Fibroblast of lung (primary cell): ENCODE data around the gene RAI1. TPM values are rescaled to one million over a fixed set of nuclear protein-coding genes. Genes with fewer than 3 reads are reported as not detected.

Source experiments
- DNase-seq, 2 donors: peaks; one replicate each; pipeline versions ENCODE4 v3.0.0 to v3.0.0-alpha.2; 2010; ENCODE audit warnings: low read depth in 2 of 2
- H2AFZ ChIP-seq: 2 replicates; pipeline ENCODE4 v1.5.1; 2012; ENCODE audit warnings: low read length, control low read depth, inconsistent platforms
- H3K27ac ChIP-seq: 2 replicates; pipeline ENCODE4 v1.5.1; 2011; ENCODE audit warnings: low read length, control low read depth; ENCODE audit not compliant: insufficient read depth
- H3K27me3 ChIP-seq: 2 replicates; pipeline ENCODE4 v1.5.1; 2011; ENCODE audit warnings: mild to moderate bottlenecking, low read length; ENCODE audit not compliant: control insufficient read depth, insufficient read depth
- H3K36me3 ChIP-seq: 2 replicates; pipeline ENCODE4 v1.5.1; 2011; ENCODE audit warnings: low read length; ENCODE audit not compliant: control insufficient read depth, insufficient read depth
- H3K4me1 ChIP-seq: 2 replicates; pipeline ENCODE4 v1.5.1; 2011; ENCODE audit warnings: low read length; ENCODE audit not compliant: control insufficient read depth, insufficient read depth; ENCODE audit errors: extremely low read depth
- H3K4me2 ChIP-seq: 2 replicates; pipeline ENCODE4 v1.5.1; 2011; ENCODE audit warnings: low read length, control low read depth; ENCODE audit not compliant: insufficient read depth; ENCODE audit errors: extremely low read depth
- H3K4me3 ChIP-seq, 4 experiments: fragments of 200-600 bp in 1 of 4; sonication (generic) in 1 of 4; replicated peaks in 1 of 4; 2 replicates each; pipeline ENCODE4 v1.5.1; 2011 to 2016; ENCODE audit warnings: low read length in 4 of 4, low read depth in 3 of 4, mild to moderate bottlenecking in 3 of 4, control low read depth in 2 of 4, inconsistent platforms in 1 of 4, mixed read lengths in 1 of 4; ENCODE audit not compliant: insufficient read depth in 1 of 4; ENCODE audit errors: control extremely low read depth in 1 of 4
- H3K79me2 ChIP-seq: 2 replicates; pipeline ENCODE4 v1.5.1; 2012; ENCODE audit warnings: mild to moderate bottlenecking, low read length, inconsistent platforms; ENCODE audit not compliant: control insufficient read depth, insufficient read depth
- H3K9ac ChIP-seq: 2 replicates; pipeline ENCODE4 v1.5.1; 2011; ENCODE audit warnings: mild to moderate bottlenecking, low read length, control low read depth; ENCODE audit not compliant: insufficient read depth
- H3K9me3 ChIP-seq: 2 replicates; pipeline ENCODE4 v1.5.1; 2012; ENCODE audit warnings: low read depth, low read length; ENCODE audit not compliant: control insufficient read depth, insufficient read depth
- H4K20me1 ChIP-seq: 2 replicates; pipeline ENCODE4 v1.5.1; 2011; ENCODE audit warnings: low read length; ENCODE audit not compliant: control insufficient read depth, insufficient read depth; ENCODE audit errors: extremely low read depth
- EZH2 ChIP-seq: IDR thresholded peaks from 2 replicates; pipeline ENCODE4 v1.5.1; 2012; ENCODE audit warnings: low read length, control low read depth, mild to moderate bottlenecking; ENCODE audit errors: missing control alignments
- polyA plus RNA-seq, 2 donors: library from polyadenylated mRNA; depleted of rRNA in 1 of 2; stranded (reverse) in 1 of 2; unstranded in 1 of 2; fragments of >200 nt; gene quantifications; 2 replicates each; pipeline ENCODE4 v1.2.1, GENCODE V29; 2011 to 2012; ENCODE audit warnings: missing spikeins in 1 of 2
- total RNA-seq: library from RNA; depleted of rRNA; stranded (reverse); fragments of >200 nt; gene quantifications from 2 replicates; pipeline ENCODE4 v1.2.1, GENCODE V29; 2014
- TF ChIP-seq, protein P1 (sequence below), 2 donors: IDR thresholded peaks in 1 of 2; conservative IDR thresholded peaks in 1 of 2; 1 replicate in 1 of 2; 2 replicates in 1 of 2; pipeline ENCODE4 v1.5.1; 2011 to 2012; ENCODE audit warnings: low read length in 2 of 2, control low read depth in 1 of 2, inconsistent platforms in 1 of 2, low read depth in 1 of 2, mild to moderate bottlenecking in 1 of 2

The RAI1 gene
- total and polyA plus RNA-seq, 2 donors (not counting 1 experiment from before 2014, with no cell fraction given), result 2.1 to 6.6 TPM

DNA sequence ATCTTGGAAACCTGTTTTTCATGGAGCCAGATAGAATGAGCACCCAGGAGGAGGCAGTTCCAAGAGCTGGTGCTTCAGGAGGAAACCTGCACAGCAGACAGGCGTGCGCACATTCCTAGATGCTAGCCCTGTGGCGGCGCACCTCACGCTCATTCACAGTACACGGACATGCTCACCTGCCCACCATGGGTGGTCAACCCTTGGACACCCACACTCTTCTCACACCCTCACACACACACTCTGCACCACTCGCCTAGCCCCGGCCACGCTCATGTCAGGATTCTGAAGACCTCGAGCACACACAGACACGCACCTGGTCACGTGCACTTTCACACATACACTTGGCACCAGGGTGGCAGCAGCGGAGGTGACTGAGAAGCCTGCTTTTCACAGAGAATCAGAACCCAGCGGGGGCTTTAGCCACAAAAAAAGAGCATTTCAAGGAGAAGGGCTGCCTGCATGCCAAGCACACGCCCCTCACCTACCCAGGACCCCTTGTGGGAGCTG, 28.6 kb downstream of the RAI1 start:
- TF ChIP-seq, protein P1, sequence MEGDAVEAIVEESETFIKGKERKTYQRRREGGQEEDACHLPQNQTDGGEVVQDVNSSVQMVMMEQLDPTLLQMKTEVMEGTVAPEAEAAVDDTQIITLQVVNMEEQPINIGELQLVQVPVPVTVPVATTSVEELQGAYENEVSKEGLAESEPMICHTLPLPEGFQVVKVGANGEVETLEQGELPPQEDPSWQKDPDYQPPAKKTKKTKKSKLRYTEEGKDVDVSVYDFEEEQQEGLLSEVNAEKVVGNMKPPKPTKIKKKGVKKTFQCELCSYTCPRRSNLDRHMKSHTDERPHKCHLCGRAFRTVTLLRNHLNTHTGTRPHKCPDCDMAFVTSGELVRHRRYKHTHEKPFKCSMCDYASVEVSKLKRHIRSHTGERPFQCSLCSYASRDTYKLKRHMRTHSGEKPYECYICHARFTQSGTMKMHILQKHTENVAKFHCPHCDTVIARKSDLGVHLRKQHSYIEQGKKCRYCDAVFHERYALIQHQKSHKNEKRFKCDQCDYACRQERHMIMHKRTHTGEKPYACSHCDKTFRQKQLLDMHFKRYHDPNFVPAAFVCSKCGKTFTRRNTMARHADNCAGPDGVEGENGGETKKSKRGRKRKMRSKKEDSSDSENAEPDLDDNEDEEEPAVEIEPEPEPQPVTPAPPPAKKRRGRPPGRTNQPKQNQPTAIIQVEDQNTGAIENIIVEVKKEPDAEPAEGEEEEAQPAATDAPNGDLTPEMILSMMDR (conservative IDR thresholded peaks at IDR 0.05 in 1 of 2, IDR thresholded peaks at IDR 0.05 in 1 of 2; ENCODE audit: low read depth in 1 of 2, low read length in 2 of 2), result no peak
- no peak for TF ChIP-seq EZH2
- DNase-seq, result no peak
- no peak overlapping the region for H3K9ac ChIP-seq
- peak overlapping the region; percentile 91 for H3K27ac ChIP-seq
- no peak overlapping the region for H2AFZ ChIP-seq
- peaks cover 43% of the 10 kb centered on the region for H3K79me2 ChIP-seq
- no peak overlapping the region for H3K4me3 ChIP-seq
- H3K27me3 ChIP-seq, result no peaks in the 10 kb centered on the region
- peaks cover 2% of the 10 kb centered on the region for H3K36me3 ChIP-seq
- no peaks in the 10 kb centered on the region for H4K20me1 ChIP-seq
- peaks cover 39% of the 10 kb centered on the region for H3K4me1 ChIP-seq
- no peaks in the 10 kb centered on the region for H3K9me3 ChIP-seq
- no peak overlapping the region for H3K4me2 ChIP-seq

DNA sequence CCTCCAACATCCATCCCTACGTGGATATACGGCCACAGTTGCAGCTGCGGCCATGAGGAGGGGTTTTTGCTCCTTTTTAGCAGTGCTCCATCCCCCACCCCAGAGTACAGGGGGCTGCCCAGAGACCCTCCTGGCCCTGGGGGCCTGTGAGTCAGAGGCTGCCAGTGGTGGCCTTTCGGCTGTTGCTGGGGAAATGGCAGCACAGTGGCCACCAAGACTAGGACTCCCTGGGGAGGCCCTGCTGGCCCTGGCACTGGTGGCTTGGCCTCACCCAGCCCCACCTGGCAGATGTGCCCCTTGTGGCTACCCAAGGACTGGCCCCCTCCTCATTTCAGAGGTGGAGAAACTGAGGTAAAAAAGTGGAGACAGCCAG, 29.1 kb downstream of the RAI1 start:
- H3K4me1 ChIP-seq, result peaks cover 39% of the 10 kb centered on the region
- no peaks in the 10 kb centered on the region for H4K20me1 ChIP-seq
- H3K9ac ChIP-seq, result no peak overlapping the region
- no peak overlapping the region for H2AFZ ChIP-seq
- TF ChIP-seq EZH2, result no peak
- TF ChIP-seq, protein P1 (conservative IDR thresholded peaks at IDR 0.05 in 1 of 2, IDR thresholded peaks at IDR 0.05 in 1 of 2; ENCODE audit: low read depth in 1 of 2, low read length in 2 of 2), result no peak
- no peaks in the 10 kb centered on the region for H3K27me3 ChIP-seq
- DNase-seq, result no peak
- peak overlapping the region; percentile 91 for H3K27ac ChIP-seq
- H3K4me2 ChIP-seq, result no peak overlapping the region
- no peaks in the 10 kb centered on the region for H3K9me3 ChIP-seq
- peaks cover 46% of the 10 kb centered on the region for H3K79me2 ChIP-seq
- no peak overlapping the region for H3K4me3 ChIP-seq
- H3K36me3 ChIP-seq, result peaks cover 2% of the 10 kb centered on the region

DNA sequence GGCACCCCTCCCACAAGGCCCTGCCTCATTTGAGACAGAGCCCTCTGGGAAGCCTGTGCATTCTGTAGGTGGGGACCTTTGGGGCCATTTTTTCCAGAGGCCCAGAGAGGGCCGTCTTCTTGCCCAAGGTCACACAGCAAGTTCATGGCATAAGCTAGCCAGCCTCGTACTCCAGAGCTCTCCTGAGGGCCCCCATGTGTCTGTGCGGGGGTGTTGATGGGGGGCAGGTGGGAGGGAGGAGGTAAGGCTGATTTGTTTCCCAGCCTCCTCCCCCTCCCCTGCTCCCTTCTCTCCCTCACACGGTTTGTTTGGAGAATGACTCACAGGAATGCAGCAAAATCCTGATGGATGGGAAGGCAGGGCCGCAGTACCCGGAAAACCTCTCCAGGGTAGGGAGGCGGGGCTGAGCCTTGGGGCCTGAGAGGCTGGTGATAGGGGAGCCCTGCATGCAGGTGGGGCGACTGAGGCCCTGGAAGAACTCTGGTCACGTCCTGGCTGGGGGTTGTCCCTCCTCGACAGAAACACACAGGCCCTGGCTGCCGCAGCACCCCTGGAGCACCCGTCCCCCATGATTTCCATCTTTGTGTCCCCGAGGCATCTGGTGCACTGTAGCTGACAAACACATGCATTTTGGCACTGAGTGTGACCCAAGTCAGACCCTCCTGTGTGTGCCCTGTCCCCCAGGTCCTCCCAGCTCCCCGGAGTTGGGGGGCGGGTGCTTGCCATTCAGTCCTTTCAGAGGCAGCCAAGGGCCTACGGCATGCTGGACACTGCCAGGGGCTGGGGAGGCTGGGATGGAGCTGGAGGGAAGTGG, 29.7 kb downstream of the RAI1 start:
- peak; percentile 83 to 94 for DNase-seq
- H4K20me1 ChIP-seq, result no peaks in the 10 kb centered on the region
- TF ChIP-seq, protein P1 (conservative IDR thresholded peaks at IDR 0.05 in 1 of 2, IDR thresholded peaks at IDR 0.05 in 1 of 2; ENCODE audit: low read depth in 1 of 2, low read length in 2 of 2), result no peak
- no peak for TF ChIP-seq EZH2
- H3K79me2 ChIP-seq, result peaks cover 51% of the 10 kb centered on the region
- no peaks in the 10 kb centered on the region for H3K9me3 ChIP-seq
- peaks cover 2% of the 10 kb centered on the region for H3K36me3 ChIP-seq
- H3K27me3 ChIP-seq, result no peaks in the 10 kb centered on the region
- H3K4me1 ChIP-seq, result peaks cover 39% of the 10 kb centered on the region
- no peak overlapping the region for H3K4me3 ChIP-seq
- peak overlapping the region; percentile 48 for H3K9ac ChIP-seq
- H3K27ac ChIP-seq, result peak overlapping the region; percentile 91
- peak overlapping the region; percentile 62 for H3K4me2 ChIP-seq
- no peak overlapping the region for H2AFZ ChIP-seq
